ENCODE results near the gene CCR7. TPM values are rescaled to one million over a fixed set of nuclear protein-coding genes. Genes with fewer than 3 reads are reported as not detected.

CCR7 gene
- total RNA-seq, 3 donors from 2014 or later = 0.16 to 1.0 (median 0.33) TPM

- no peak for DNase-seq (ENCODE audit: low spot score in 2 of 2)
- intact Hi-C loops (cut with DNase I; ENCODE audit: low total_unique reads) = no loop called here
- TF ChIP-seq POLR2AphosphoS5 (IDR thresholded peaks at IDR 0.05) = no peak
- no peak for TF ChIP-seq POLR2A (IDR thresholded peaks at IDR 0.05)
- TF ChIP-seq, protein P1, sequence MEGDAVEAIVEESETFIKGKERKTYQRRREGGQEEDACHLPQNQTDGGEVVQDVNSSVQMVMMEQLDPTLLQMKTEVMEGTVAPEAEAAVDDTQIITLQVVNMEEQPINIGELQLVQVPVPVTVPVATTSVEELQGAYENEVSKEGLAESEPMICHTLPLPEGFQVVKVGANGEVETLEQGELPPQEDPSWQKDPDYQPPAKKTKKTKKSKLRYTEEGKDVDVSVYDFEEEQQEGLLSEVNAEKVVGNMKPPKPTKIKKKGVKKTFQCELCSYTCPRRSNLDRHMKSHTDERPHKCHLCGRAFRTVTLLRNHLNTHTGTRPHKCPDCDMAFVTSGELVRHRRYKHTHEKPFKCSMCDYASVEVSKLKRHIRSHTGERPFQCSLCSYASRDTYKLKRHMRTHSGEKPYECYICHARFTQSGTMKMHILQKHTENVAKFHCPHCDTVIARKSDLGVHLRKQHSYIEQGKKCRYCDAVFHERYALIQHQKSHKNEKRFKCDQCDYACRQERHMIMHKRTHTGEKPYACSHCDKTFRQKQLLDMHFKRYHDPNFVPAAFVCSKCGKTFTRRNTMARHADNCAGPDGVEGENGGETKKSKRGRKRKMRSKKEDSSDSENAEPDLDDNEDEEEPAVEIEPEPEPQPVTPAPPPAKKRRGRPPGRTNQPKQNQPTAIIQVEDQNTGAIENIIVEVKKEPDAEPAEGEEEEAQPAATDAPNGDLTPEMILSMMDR (IDR thresholded peaks at IDR 0.05) = no peak
Measured at GRCh38 chr17:40515491-40516041, 49.7 kb downstream of the CCR7 start.

DNA sequence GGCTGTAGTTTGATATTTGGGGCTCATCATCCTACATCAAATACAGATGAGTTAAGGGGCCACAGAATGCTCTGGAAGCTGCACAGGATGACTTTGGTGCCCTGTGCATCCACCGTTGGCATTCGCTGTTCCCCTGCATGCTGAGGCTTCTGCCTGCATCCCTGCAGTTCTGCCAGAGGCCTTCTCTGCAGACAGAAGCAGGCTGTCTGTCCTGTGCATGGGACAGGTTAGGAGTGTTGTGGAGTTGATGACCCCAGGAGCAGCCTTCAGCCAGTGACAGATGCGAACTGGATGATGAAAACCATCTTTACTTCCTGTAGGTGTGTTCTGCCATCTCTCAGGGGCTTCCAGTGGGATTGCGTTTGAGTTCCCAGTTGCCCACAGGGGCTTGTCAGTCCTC, 50.3 kb downstream of the CCR7 start:
- H3K36me3 ChIP-seq = no peaks in the 10 kb centered on the region
- H3K27ac ChIP-seq = no peak overlapping the region
- intact Hi-C loops (cut with DNase I; ENCODE audit: low total_unique reads) = no loop called here
- peaks cover 5 to 11% of the 10 kb centered on the region in 2 donors for H3K4me1 ChIP-seq
- no peaks in the 10 kb centered on the region for H3K27me3 ChIP-seq
- no peak for DNase-seq (ENCODE audit: low spot score in 2 of 2)
- no peaks in the 10 kb centered on the region for H3K9me3 ChIP-seq
- no peak overlapping the region for H3K4me3 ChIP-seq
- TF ChIP-seq POLR2AphosphoS5 (IDR thresholded peaks at IDR 0.05) = no peak
- TF ChIP-seq, protein P1 (IDR thresholded peaks at IDR 0.05) = no peak
- TF ChIP-seq POLR2A (IDR thresholded peaks at IDR 0.05) = no peak

More at GRCh38 chr17:40515491-40516041, 49.7 kb downstream of the CCR7 start:
- Histone ChIP-seq H3K9me3 (no peaks in the 10 kb centered on the region), H3K27ac (no peak overlapping the region), H3K27me3 (no peaks in the 10 kb centered on the region), H3K36me3 (no peaks in the 10 kb centered on the region), H3K4me3 (no peak overlapping the region), H3K4me1 (peaks cover 5 to 11% of the 10 kb centered on the region in 2 donors)

DNA sequence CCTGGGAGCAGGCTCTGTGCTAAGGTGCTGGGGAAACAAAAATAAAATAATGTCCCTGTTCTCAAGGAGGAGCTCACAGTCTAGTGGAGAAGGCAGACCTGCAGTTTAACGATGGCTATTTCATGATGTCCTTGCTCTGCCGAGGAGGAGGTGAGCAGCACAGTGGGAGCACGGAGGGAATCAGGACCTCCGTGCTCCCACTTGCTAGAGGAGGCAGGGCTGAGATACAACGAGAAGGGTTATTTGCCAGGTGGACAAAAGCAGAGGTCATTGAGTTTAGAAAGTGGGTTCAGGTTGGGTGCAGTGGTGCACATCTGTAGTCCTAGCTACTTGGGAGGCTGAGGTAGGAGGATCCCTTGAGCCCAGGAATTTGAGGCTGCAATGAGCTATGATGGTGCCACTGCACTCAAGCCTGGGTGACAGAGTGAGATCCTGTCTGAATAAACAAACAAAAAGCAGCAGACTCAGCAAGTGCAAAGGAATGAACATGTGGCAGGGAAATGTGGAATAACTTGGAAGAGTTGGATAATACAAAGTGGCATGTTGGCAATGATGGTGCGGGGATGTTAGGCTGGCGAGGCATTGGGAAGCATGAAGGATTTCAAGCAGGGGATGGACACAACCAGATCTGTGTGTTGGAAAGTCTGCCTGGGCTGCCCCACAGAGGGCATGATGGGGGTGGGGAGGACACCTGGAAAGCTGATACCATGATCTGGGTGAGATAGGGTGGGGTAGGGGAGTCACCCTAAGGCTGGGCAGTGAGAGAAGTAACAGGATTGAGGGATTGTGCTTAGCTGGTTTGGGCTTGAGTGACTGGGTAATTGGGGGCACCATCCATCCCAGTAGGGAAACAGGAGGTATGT, 51.0 kb downstream of the CCR7 start:
- intact Hi-C loops (cut with DNase I; ENCODE audit: low total_unique reads) = no loop called here
- H3K36me3 ChIP-seq = no peaks in the 10 kb centered on the region

DNA sequence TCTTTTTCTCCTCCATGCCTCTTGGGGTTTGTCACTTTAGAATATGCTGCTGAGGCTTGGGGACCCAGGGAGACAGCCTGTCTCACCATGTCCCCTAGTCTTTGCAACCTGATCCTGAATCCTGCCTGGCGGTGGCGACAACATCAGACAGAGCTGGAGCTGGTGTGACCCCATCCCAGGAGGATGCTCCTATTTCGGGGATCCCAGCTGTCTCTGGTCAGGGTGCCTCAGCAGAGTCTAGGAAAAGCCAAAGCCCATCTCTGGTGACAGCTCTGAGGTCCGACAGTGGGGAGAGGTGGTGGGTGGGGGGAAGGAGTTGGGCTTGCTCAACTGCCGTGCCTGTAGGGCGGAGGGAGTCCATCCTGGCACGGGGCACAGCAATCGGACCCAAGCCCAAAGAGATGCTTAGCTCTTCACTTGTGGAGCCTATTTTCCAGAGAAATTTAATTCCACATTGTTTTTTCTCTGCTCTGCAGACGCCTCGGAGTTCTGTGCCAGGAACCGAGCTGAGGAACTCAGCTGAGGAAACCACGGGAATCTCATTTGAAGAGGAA, 53.5 kb downstream of the CCR7 start:
- Histone ChIP-seq H3K27ac (peak overlapping the region; percentile 72 to 83), H3K9me3 (no peaks in the 10 kb centered on the region), H3K4me3 (peak overlapping the region in 1 of 3 donors; percentile 31), H3K4me1 (peaks cover 5 to 11% of the 10 kb centered on the region in 2 donors), H3K36me3 (no peaks in the 10 kb centered on the region), H3K27me3 (no peaks in the 10 kb centered on the region)
- DNase-seq (ENCODE audit: low spot score in 2 of 2) = no peak
- TF ChIP-seq POLR2AphosphoS5 (IDR thresholded peaks at IDR 0.05) (no peak), POLR2A (IDR thresholded peaks at IDR 0.05) (no peak)
- TF ChIP-seq, protein P1 (IDR thresholded peaks at IDR 0.05) = no peak
- intact Hi-C loops (cut with DNase I; ENCODE audit: low total_unique reads) = no loop called here

More for the DNA sequence above, 51.0 kb downstream of the CCR7 start:
- no peak overlapping the region for H3K4me3 ChIP-seq
- no peak overlapping the region for H3K27ac ChIP-seq
- TF ChIP-seq POLR2AphosphoS5 (IDR thresholded peaks at IDR 0.05) (no peak), POLR2A (IDR thresholded peaks at IDR 0.05) (no peak)
- TF ChIP-seq, protein P1 (IDR thresholded peaks at IDR 0.05) = no peak
- no peaks in the 10 kb centered on the region for H3K27me3 ChIP-seq
- no peaks in the 10 kb centered on the region for H3K9me3 ChIP-seq
- DNase-seq (ENCODE audit: low spot score in 2 of 2) = no peak
- H3K4me1 ChIP-seq = peaks cover 5 to 11% of the 10 kb centered on the region in 2 donors

DNA sequence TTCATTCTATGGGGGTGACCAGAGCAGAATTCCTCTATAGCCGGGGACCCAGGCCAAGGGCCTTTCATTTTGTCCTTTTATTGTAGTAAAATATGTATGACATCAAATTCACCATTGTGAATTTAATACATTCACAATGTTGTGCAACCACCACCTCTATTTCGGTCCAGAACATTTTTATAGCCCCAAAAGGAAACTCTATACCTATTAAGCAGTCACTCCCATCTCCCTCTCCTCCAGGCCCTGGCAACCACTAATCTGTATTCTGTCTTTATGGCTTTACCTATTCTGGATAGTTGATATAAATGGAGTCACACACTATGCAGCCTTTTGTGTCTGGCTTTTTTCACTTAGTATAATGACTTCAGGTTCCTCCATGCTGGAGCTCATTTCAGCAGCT, 54.1 kb downstream of the CCR7 start:
- Histone ChIP-seq H3K36me3 (no peaks in the 10 kb centered on the region), H3K27me3 (no peaks in the 10 kb centered on the region), H3K27ac (peak overlapping the region; percentile 72 to 83), H3K4me1 (peaks cover 5 to 11% of the 10 kb centered on the region in 2 donors), H3K9me3 (no peaks in the 10 kb centered on the region), H3K4me3 (no peak overlapping the region)
- intact Hi-C loops (cut with DNase I; ENCODE audit: low total_unique reads) = no loop called here
- no peak for TF ChIP-seq POLR2A (IDR thresholded peaks at IDR 0.05)
- no peak for TF ChIP-seq POLR2AphosphoS5 (IDR thresholded peaks at IDR 0.05)
- TF ChIP-seq, protein P1 (IDR thresholded peaks at IDR 0.05) = no peak
- no peak for DNase-seq (ENCODE audit: low spot score in 2 of 2)
